GM21717 (cell line): ENCODE measurements around the gene WFDC5.
"Not testable (repeated sequence)": the region's sequence is repeated elsewhere in the genome, so short reads cannot be mapped to it uniquely, and the experiment has no call there.

Experiments used
- ATAC-seq: cut with Tn5 transposase; IDR thresholded peaks from one replicate; pipeline ENCODE4 v1.9.1; 2021; ENCODE audit warnings: mild to moderate bottlenecking, moderate library complexity; ENCODE audit not compliant: unreplicated experiment

Gene WFDC5

DNA sequence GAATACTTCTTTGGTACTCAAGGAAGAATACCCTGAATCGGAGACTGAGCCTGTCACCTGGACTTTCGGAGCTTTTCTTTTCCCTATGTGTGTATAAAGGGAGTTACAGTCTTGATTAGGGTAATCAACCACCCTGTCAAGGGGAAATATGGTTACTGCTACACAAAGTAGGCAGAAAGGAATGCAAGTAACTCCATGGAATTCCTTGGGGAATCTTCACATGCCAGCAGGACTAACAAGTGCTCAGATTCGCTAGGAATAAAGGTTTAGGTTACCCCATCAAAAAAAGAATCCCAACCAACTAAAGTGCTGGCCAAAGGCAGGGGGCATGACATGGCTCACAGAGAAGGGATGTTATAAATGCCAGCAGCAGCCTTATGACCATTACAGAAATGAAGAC, 24.5 kb downstream of the WFDC5 start:
- ATAC-seq: no peak

DNA sequence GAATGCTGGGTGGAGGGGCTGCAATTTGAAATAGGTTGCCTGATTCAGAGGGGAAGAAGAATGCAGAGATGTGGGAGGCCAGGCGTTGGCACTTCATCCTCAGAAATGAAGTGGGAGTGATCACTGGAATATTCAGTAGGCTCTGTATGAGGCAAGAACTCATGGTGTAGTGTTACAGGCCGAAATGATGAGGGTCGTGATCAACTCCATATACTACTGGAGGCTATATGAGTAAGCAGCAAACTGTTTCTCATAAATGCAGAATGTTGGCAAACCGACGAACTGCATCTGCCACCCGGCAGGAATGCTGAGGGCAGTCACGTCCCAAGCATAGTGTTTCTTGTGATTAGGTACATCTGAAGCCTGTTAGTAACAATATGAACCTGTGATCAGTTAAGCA, 26.7 kb downstream of the WFDC5 start:
- ATAC-seq: no peak

DNA sequence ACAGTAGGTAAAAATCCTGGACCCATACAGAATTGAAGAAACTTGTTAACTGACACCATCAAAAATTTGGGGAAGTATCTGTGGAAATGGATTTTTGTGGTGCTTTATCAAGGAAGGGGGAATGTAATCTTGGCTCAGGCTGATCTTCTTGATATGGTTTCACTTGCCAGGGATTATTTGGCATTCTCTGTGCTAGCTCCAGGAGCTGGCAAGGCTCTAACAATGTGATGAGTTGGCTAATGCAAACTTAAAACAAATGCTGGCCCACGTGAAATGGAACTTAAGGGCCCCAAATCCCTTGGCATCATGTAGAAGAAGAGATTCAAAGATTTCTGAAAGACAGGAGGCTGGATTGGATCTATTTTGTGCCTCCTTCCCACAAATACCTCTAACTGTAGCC, 27.2 kb downstream of the WFDC5 start:
- ATAC-seq: no peak

DNA sequence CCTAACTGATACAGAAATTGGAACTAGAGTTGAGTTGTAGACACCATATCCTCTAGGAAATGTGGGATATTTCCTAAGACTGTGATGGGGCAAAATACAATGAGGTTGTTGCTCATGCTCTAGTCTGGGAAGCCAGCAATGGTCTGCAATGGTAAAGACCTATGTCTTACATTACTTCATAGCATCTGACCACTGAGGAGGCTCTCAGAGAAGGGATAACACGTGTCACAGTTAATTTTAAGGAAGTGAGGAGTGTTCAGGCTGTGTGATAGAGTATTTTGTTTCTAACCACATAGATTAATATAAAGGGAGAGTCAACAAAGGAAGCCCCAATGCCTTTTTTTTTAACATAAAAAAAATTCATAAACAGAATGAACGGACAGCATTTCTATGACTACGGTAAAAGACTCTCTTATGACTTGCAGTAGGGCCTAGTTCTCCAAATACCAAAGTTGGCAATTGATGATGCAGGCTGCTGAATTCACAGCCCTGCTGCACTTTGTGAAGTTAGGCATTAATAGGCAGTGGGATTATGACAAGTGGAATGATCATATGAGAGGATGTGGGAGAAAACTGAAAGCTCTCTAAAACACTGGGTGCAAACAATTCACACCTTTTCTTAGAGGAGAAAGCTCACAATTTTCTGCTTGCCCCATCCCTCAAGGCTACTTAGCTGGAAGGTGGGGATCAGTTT, 27.7 kb downstream of the WFDC5 start:
- no peak for ATAC-seq

DNA sequence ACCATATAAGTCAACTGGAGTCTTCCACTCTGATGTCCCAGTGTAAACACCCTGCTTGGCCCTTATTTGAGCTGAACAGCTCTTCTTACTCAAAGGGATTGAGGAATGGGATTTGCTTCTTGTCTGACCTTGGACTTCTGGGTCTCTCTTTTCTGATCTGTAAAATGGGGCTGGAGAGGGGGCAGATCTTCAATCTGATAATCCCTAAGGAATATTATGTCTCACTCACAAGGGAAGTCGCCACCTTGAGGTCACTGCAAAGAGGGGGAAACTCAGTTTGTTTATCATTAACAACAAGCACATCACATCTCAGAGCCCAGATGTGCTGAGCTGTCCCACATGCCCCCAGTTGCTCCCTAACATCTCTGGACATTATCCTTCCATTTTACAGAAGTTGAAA, 29.1 kb downstream of the WFDC5 start:
- no peak for ATAC-seq

DNA sequence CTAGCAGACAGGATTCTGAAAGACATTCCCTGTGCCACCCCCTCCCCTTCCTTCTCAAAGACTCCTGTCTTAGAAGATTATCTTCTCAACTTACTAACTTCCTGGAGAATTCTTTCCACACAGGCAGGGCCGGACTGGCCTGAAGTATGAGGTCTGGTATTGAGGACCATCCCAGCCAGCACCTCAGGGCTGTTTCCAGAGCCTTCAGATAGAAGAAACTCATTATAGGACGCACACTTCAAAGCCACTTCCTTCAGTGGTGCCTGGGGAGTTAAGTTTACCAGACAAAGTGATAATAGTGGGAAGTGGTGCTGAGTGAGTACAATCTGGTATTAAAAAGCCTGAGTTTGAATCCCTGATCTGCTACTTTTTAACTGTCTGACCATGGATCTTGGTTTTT, 29.7 kb downstream of the WFDC5 start:
- no peak for ATAC-seq

DNA sequence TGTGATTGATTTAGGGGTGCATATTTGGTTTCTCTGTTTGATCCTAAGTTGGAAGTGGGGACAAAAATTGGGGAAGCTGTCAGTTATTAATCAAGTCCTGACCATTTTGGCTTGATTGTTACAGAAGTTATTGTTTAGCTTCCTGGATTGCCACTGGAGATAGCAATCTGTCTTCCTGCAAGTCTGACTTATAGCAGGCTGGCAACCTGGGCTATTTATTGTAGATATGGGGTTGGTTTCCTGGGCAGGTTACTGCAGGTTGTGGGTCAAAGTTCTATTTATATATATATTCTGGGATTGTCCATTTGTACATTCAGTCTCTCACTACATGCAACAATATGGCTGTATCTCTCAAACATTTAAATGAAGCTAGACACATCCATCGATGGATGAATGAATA, 31.8 kb downstream of the WFDC5 start:
- ATAC-seq: no peak

DNA sequence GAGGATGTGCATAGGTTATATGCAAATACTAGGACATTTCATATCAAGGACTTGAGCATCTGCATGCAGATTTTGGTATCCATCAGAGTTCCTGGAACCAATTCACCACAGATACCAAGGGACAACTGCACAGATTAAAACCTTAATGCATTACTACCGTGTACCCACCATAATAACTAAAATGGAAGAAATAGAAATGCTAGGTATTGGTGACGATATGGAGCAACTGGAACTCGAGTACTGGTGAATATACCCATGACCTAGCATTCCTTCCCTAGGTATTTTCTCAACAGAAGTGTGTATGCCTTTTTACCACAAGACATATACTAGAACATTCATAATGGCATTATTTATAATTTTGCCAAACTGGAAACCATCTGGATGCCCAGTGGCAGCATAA, 32.5 kb downstream of the WFDC5 start:
- ATAC-seq: no peak

DNA sequence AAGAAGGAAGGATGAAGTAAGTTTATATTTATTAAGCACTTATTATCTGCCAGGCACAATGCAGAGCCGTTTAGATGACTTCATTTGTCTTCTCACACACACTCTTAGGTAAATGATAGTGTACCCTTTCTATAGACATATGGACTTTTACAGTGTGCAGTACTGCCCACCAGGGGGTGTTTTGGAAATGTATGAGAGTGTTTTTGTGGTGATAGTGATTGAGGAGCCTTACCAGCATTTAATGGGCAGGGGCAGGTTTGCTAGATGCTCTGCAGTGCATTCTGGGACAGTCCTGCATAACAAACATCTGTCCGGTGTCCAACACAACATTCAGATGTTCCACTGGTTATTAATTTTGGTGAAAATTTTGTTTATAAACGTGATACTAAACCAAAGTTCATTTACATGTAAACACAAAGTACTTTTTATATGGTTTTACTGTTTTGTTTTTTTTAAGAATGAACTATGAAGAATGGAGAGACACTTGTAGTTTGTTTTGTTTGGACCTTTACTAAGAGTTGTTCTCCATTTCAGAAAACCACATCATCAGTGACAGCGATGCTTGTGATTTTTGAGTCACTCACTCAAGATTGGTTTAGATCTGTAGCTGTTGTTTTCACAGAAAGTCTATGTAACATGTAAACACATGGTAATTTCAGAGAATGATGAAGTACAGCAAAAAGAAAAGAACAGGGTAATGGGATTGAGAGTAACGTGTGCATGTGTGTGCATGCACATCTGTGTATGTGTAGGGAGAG, 33.9 kb downstream of the WFDC5 start:
- ATAC-seq: no peak

DNA sequence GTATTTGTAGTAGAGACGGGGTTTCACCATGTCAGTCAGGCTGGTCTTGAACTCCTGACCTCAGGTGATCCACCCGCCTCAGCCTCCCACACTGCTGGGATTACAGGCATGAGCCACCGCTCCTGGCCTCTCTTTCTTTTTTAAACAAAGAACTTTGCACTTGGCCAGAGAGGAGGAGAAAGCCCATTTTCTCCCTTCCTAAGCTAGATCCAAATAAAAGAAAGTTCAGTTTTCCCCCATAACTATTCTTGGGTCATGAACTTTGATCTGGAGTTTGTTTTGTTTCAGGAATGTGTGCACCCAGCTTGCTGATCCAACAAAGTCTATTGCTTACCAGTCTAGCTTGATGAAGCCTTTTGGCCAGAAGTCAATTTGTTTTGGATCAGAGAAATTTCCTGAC, 37.4 kb downstream of the WFDC5 start:
- ATAC-seq: no peak

DNA sequence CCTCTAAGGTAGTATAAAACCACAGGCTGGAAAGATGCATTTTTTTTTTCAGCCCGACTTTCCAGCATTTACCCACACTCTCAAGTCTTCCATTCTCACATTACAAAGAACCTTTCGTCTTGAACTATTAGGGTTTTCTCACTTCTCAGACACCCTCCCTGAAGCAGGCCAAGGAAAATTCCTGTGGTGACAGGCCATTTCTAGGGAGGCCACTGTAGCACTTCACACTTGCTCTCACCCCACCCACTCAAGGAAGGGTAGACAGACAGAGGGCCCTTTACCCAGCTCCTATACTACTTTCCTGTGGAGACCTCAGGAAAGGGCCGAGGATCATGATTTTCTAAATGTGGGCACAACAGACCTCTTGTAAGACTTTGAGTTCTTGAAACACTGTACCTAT, 41.8 kb downstream of the WFDC5 start:
- ATAC-seq: no peak

DNA sequence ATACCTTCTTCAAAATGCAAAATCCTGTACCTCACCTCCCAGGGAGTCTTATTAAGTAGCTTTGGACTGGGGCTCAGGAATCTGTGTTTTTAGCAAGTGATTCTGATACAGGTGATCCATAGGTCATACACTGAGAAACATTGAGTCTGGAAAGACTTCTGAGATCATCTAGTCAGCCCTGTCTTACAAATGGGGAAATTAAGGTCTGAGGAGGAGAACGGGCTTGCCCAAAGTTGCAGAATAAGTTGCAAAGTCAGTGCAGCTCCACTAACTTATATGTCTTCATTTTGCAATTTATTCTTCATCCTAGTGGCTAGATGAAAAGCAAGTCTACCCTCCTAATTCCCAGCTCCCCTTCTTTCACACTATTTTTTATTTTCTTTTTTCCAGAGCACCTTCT, 42.9 kb downstream of the WFDC5 start:
- ATAC-seq: no peak

DNA sequence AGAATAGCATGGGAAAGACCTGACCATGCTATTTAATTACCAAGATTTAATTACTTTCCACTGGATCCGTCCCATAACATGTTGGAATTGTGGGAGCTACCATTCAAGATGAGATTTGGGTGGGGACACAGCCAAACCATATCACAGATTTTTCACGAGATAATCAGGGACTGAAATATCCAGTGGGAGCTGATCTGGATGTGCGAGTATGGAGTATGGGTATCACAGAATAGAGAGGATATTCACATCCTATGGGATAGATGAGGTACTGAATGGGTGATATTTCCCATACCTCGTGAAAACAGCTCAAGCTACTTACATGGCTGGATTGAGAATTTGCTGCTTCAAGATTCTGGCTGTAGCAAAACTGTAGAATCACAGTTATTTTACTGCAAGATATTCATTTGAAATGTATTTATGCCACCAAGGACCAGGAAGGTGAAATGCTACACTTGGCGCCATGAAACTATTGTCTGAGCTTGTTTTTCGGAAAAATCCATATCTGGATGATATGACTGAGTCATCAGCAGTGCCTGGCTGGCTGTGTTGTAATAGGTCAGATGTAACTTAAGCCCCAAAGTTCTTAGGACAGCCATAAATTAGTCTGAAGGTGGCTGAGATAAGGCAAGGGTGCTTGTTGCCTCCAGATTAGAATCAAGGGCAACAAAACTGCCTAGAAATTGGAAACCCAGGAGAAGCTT, 43.9 kb downstream of the WFDC5 start:
- ATAC-seq: no peak

DNA sequence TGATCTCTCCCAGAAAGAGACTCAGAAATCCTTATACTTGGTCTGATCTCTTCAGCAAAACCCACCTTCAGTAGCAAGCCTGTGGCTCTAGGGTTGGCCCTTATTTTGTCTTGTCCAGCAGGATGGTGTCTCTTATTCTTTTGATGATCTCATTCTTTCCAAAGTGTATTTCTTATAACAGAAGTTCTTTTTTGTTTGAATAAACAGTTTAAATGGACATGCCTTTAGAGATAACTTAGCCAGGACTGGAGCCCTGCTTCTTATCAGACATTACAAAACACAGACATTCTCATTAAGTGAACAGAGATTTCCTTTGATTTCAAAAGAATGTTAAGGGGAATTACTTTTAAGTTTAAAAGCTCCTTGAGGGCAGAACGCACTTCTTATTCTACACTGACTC, 45.7 kb downstream of the WFDC5 start:
- no peak for ATAC-seq

DNA sequence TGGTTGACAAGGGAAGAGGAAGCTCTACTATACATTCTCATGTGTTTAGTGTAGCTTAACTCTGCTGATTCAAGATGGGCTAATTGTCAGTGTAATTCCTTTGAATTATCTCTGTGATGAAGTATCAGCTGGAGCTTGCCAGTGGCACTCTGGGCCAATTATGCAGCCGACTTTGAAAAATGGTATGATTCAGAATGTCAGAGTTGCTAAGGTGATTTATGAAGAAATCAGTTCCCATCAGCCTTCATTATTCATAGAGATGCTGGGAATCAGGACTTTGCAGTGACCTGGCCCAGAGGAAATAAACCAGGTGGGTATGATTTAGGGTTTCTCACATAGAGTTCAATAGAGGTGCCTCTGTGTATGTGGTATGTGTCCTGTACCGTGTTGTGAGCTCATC, 47.4 kb downstream of the WFDC5 start:
- no peak for ATAC-seq

DNA sequence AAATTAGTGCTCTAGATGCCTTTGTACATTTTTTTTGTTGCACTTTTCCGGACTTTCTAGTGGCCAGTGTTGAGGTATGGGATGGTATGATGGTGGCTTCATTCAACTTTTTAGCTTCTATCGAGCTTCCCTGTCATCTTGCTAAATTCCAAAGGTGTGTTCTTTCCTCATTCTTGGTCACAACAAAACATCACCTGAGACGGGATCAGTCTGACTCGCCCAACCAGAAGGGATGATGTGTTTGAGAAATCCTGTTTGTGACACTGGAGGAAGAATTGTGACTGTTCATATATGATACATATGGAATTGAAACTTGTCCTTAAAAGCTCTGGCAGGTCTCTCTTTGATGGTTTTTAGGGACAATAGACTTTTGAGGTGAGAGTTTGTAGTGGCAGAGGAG, 47.9 kb downstream of the WFDC5 start:
- no peak for ATAC-seq

DNA sequence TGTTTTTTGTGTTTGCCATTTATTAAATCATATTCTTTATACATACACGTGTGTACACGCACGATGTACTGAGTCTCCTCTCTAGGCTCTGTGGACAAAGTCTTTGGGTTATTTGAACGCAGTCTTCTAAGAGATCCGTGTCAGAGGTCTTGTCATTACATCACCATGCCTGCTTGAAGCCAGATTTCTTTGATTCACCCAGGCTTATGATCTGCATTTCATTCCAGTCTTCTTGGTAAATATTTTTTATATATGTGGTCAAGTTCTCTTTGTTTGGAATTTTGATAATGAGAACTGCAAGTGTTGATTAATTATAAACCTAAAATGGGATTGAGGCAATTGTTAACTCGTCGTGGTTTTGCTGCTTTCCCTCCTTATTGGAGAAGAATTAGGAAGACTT, 48.6 kb downstream of the WFDC5 start:
- ATAC-seq: no peak

DNA sequence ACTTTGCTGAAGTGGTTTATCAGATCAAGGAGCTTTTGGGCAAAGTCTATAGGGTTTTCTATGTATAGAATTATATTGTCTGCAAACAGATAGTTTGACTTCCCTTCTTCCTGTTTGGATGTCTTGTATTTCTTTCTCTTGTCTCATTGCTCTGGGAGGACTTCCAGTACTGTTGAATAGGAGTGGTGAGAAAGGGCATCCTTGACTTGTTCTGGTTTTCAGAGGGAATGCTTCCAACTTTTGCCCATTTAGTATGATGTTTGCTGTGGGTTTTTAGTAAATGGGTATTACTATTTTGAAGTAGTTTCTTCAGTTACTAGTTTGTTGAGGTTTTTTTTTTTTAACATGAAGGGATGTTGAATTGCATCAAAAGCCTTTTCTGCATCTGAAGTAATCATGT, 50.2 kb downstream of the WFDC5 start:
- no peak for ATAC-seq

DNA sequence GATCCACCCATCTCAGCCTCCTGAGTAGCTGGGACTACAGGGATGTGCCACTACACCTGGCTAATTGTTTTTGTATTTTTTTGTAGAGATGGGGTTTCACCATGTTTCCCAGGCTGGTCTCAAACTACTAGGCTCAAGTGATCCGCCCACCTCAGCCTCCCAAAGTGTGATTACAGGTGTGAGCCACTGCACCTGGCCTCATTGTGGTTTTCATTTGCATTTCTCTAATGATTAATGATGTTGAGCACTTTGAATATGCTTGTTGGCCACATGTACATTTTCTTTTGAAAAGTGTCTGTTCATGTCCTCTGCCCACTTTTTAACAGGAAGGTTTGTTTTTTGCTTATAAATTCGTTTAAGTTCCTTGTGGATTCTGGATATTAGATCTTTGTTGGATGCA, 51.9 kb downstream of the WFDC5 start:
- ATAC-seq: not testable (repeated sequence)

DNA sequence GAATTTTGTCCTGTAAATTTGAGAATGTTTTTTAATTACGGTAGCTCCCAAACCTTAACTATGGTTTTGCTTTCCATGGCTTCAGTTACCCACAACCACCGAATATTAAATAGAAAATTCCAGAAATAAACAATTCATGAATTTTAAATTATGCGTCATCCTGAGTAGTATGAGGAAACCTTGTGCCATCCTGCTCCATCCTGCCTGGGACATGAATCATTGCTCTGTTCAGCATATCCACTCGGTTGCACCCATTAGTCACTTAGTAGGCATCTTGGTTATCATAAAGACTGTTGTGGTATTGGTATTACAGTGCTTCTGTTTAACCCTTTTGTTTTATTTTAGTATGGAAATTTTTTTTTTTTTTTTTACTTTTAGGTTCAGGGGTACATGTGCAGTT, 53.7 kb downstream of the WFDC5 start:
- ATAC-seq: no peak

DNA sequence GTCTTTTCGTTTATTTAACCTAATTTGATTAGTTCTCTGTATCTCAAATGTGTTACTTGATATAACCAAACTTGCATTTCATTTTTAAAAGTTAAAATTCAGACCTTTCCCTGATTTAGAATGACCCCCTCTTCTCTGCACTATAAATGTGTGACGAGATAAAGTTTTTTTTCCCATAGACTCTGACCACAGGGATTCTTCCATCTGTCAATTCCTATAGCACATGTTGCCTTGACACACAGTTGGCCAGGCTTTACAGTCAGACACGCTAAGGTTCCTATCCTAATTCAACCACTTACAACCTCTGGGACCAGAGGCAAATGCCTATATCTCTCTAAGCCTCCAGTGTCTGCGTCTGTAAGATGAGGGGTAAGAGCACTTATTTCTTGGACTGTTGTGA, 54.7 kb downstream of the WFDC5 start:
- ATAC-seq: no peak
